Lower leg skin (tissue), 4 donors: ENCODE data around the gene ERI3. TPM values are rescaled to one million over a fixed set of nuclear protein-coding genes. Genes with fewer than 3 reads are reported as not detected.

Source experiments
- DNase-seq, 2 donors: peaks; one replicate each; pipeline ENCODE4 v3.0.0-alpha.2; 2019; ENCODE audit warnings: low spot score in 2 of 2
- H3K4me3 ChIP-seq: fragments of 200-600 bp; sonication (generic); 2 replicates; pipeline ENCODE4 v1.5.1; 2017; ENCODE audit warnings: mild to moderate bottlenecking, low read depth; ENCODE audit not compliant: poor library complexity, severe bottlenecking
- POLR2A ChIP-seq, 2 donors: fragments of 450-650 bp; IDR thresholded peaks; one replicate each; pipeline ENCODE4 v1.6.1; 2016 to 2017; ENCODE audit warnings: antibody characterized with exemption in 2 of 2, mild to moderate bottlenecking in 1 of 2, moderate library complexity in 1 of 2
- WGBS, 2 donors: methylation state at CpG; one replicate each; pipeline ENCODE4 v1.1.5; 2018; 5-methylcytosine and 5-hydroxymethylcytosine counted together
- intact Hi-C: fragments of 100-400 bp; cut with DNase I; formaldehyde crosslinking; loops from one replicate; pipeline ENCODE4 v1.15.0; 2023; ENCODE audit warnings: low total_unique reads
- total RNA-seq, 4 donors: library from RNA; depleted of rRNA; stranded (reverse); fragments of >200 nt; gene quantifications; one replicate each; pipeline ENCODE4 v1.1.0, GENCODE V29; 2016
- TF ChIP-seq, protein P1 (sequence below), 3 donors: fragments of 450-650 bp; IDR thresholded peaks; one replicate each; pipeline ENCODE4 v1.5.1; 2016; ENCODE audit warnings: antibody characterized with exemption in 3 of 3, mild to moderate bottlenecking in 3 of 3, moderate library complexity in 2 of 3

Gene ERI3
- total RNA-seq, 4 donors from 2014 or later: 28.3 to 43.3 (median 40.4) TPM

GRCh38 chr1:44380666-44381177, 25.7 kb upstream of the ERI3 start:
- DNase-seq: peak in 1 of 2 donors; percentile 52
- TF ChIP-seq POLR2A (IDR thresholded peaks at IDR 0.05): no peak
- TF ChIP-seq, protein P1, sequence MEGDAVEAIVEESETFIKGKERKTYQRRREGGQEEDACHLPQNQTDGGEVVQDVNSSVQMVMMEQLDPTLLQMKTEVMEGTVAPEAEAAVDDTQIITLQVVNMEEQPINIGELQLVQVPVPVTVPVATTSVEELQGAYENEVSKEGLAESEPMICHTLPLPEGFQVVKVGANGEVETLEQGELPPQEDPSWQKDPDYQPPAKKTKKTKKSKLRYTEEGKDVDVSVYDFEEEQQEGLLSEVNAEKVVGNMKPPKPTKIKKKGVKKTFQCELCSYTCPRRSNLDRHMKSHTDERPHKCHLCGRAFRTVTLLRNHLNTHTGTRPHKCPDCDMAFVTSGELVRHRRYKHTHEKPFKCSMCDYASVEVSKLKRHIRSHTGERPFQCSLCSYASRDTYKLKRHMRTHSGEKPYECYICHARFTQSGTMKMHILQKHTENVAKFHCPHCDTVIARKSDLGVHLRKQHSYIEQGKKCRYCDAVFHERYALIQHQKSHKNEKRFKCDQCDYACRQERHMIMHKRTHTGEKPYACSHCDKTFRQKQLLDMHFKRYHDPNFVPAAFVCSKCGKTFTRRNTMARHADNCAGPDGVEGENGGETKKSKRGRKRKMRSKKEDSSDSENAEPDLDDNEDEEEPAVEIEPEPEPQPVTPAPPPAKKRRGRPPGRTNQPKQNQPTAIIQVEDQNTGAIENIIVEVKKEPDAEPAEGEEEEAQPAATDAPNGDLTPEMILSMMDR (IDR thresholded peaks at IDR 0.05): no peak
- H3K4me3 ChIP-seq: no peak overlapping the region
- WGBS, 2 donors: 56 to 73% methylated on average over 3 of the region's 3 CpGs
- intact Hi-C loops: no loop called here

- WGBS, 2 donors: 75 to 84% methylated on average over 12 of the region's 12 CpGs
- intact Hi-C loops: loop anchor here (10.0 kb wide), 1 partner anchor 217 kb away; no protein-coding TSS in a partner anchor
- H3K4me3 ChIP-seq: no peak overlapping the region
- DNase-seq: peak in 1 of 2 donors; percentile 79
- TF ChIP-seq POLR2A (IDR thresholded peaks at IDR 0.05): no peak
- TF ChIP-seq, protein P1 (IDR thresholded peaks at IDR 0.05): no peak
Measured at GRCh38 chr1:44377925-44378784, 23.1 kb upstream of the ERI3 start.

- 96 to 97% methylated on average over 6 of the region's 6 CpGs for WGBS, 2 donors
- intact Hi-C loops: loop anchor here (10.0 kb wide), 1 partner anchor 219 kb away; no protein-coding TSS in a partner anchor
- H3K4me3 ChIP-seq: no peak overlapping the region
- DNase-seq: no peak
- TF ChIP-seq, protein P1 (IDR thresholded peaks at IDR 0.05): no peak
- no peak for TF ChIP-seq POLR2A (IDR thresholded peaks at IDR 0.05)
Measured at GRCh38 chr1:44375547-44375946, 20.5 kb upstream of the ERI3 start.

- TF ChIP-seq POLR2A (IDR thresholded peaks at IDR 0.05): no peak
- TF ChIP-seq, protein P1 (IDR thresholded peaks at IDR 0.05): no peak
- H3K4me3 ChIP-seq: no peak overlapping the region
- intact Hi-C loops: loop anchor here (10.0 kb wide), 1 partner anchor 224 kb away; no protein-coding TSS in a partner anchor
- DNase-seq: no peak
Measured at GRCh38 chr1:44371206-44371605, 16.1 kb upstream of the ERI3 start.

GRCh38 chr1:44368471-44369151, 13.6 kb upstream of the ERI3 start:
- WGBS, 2 donors: 85 to 86% methylated on average over 12 of the region's 12 CpGs
- no peak for TF ChIP-seq POLR2A (IDR thresholded peaks at IDR 0.05)
- TF ChIP-seq, protein P1 (IDR thresholded peaks at IDR 0.05): no peak
- intact Hi-C loops: no loop called here
- peak in 1 of 2 donors; percentile 57 for DNase-seq
- no peak overlapping the region for H3K4me3 ChIP-seq
